ENCODE data around the gene BICC1.
A peak's percentile ranks its signal among the peaks of the same experiment; 100 is the strongest.

Gene BICC1

GRCh38 chr10:58477122-58477521 lies 35.5 kb upstream of the BICC1 start:
- no peak for TF ChIP-seq CTCF (conservative IDR thresholded peaks at IDR 0.05; ENCODE audit: low read length)
- peak; percentile 82 for DNase-seq (ENCODE audit: low read depth)
- H3K4me3 ChIP-seq (ENCODE audit: low read length): no peak overlapping the region

GRCh38 chr10:58477902-58478301 lies 34.8 kb upstream of the BICC1 start:
- TF ChIP-seq CTCF (conservative IDR thresholded peaks at IDR 0.05; ENCODE audit: low read length): 0 out of 2 replicates have a peak, but pooled peaks have one; percentile 9
- H3K4me3 ChIP-seq (ENCODE audit: low read length): no peak overlapping the region
- DNase-seq (ENCODE audit: low read depth): peak; percentile 36

- TF ChIP-seq CTCF (conservative IDR thresholded peaks at IDR 0.05; ENCODE audit: low read length): no peak
- H3K4me3 ChIP-seq (ENCODE audit: low read length): no peak overlapping the region
- DNase-seq (ENCODE audit: low read depth): no peak
Measured at GRCh38 chr10:58479045-58479444, 33.6 kb upstream of the BICC1 start.

- peak; percentile 49 for DNase-seq (ENCODE audit: low read depth)
- TF ChIP-seq CTCF (conservative IDR thresholded peaks at IDR 0.05; ENCODE audit: low read length): no peak
- no peak overlapping the region for H3K4me3 ChIP-seq (ENCODE audit: low read length)
Measured at GRCh38 chr10:58480321-58480720, 32.4 kb upstream of the BICC1 start.

- no peak for TF ChIP-seq CTCF (conservative IDR thresholded peaks at IDR 0.05; ENCODE audit: low read length)
Measured at GRCh38 chr10:58481569-58482109, 31.0 kb upstream of the BICC1 start.

GRCh38 chr10:58486821-58487220 lies 25.9 kb upstream of the BICC1 start:
- no peak for TF ChIP-seq CTCF (conservative IDR thresholded peaks at IDR 0.05; ENCODE audit: low read length)
- H3K4me3 ChIP-seq (ENCODE audit: low read length): no peak overlapping the region
- DNase-seq (ENCODE audit: low read depth): peak; percentile 63

More at GRCh38 chr10:58481569-58482109, 31.0 kb upstream of the BICC1 start:
- no peak for DNase-seq (ENCODE audit: low read depth)
- H3K4me3 ChIP-seq (ENCODE audit: low read length): no peak overlapping the region

GRCh38 chr10:58488921-58489320 lies 23.8 kb upstream of the BICC1 start:
- DNase-seq (ENCODE audit: low read depth): peak; percentile 48
- no peak for TF ChIP-seq CTCF (conservative IDR thresholded peaks at IDR 0.05; ENCODE audit: low read length)
- no peak overlapping the region for H3K4me3 ChIP-seq (ENCODE audit: low read length)

Measured in AG10803 (cell line).